Esophagus squamous epithelium (tissue), 4 donors: Measurements from ENCODE around the gene CREB3L1.

Experiments
- POLR2A ChIP-seq, 4 donors: fragments of 450-650 bp; IDR thresholded peaks; one replicate each; pipeline ENCODE4 v1.6.1; 2017; ENCODE audit warnings: antibody characterized with exemption in 4 of 4, mild to moderate bottlenecking in 4 of 4, moderate library complexity in 3 of 4
- TF ChIP-seq, protein P1 (sequence below), 6 experiments: fragments of 450-650 bp in 4 of 6; fragments of 200-600 bp in 2 of 6; sonication (generic) in 2 of 6; IDR thresholded peaks; one replicate each; pipeline ENCODE4 v1.5.1; 2016 to 2019; ENCODE audit warnings: antibody characterized with exemption in 6 of 6, mild to moderate bottlenecking in 4 of 6, moderate library complexity in 4 of 6

DNA sequence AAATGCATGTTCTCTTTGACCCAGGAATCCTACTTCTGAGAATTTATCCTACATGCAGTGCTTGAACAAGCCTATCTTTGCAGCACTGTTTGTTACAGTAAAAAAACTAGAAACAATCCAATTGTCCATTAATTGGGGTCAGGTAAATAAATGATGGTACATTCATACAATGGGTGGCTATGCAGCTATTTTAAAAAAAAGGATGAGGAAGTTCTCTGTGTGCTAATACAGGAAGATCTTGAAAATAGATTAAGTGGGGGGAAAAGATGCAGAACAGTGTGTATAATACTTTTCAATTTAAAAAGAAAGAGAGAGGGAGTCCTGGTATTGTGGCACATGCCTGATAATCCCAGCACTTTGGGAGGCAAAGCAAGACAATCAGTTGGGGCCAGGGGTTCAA is 9.5 kb upstream of the CREB3L1 start:
- TF ChIP-seq, protein P1, sequence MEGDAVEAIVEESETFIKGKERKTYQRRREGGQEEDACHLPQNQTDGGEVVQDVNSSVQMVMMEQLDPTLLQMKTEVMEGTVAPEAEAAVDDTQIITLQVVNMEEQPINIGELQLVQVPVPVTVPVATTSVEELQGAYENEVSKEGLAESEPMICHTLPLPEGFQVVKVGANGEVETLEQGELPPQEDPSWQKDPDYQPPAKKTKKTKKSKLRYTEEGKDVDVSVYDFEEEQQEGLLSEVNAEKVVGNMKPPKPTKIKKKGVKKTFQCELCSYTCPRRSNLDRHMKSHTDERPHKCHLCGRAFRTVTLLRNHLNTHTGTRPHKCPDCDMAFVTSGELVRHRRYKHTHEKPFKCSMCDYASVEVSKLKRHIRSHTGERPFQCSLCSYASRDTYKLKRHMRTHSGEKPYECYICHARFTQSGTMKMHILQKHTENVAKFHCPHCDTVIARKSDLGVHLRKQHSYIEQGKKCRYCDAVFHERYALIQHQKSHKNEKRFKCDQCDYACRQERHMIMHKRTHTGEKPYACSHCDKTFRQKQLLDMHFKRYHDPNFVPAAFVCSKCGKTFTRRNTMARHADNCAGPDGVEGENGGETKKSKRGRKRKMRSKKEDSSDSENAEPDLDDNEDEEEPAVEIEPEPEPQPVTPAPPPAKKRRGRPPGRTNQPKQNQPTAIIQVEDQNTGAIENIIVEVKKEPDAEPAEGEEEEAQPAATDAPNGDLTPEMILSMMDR (IDR thresholded peaks at IDR 0.05), result no peak
- no peak for TF ChIP-seq POLR2A (IDR thresholded peaks at IDR 0.05)
